Measurements from ENCODE around the gene CARD10.
A peak's percentile ranks its signal among the peaks of the same experiment; 100 is the strongest.
"Not testable (repeated sequence)": the region's sequence is repeated elsewhere in the genome, so short reads cannot be mapped to it uniquely, and the experiment has no call there.

The CARD10 gene

DNA sequence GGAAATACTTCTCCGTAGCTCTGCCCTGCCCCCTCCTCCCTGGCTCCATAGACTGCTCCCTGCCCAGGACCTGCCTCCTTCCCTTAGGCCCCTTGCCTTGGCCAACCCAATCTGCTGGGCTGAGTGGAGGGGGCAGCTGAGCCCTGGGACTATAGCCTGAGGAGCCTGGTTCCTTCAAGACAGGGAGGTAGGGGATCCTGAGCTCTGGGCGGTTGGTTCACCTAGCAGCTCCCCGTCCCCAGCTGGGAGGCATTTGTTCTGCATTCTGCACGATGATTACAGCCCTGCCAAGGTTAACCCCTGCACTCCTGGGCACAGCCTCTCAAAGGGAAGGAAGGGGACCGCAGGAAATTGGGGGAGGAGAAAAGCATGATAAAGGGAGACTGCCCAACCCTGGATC is 37.5 kb upstream of the CARD10 start:
- Histone ChIP-seq H3K36me3 (ENCODE audit: control insufficient read depth in 1 of 2, insufficient read depth in 2 of 2, low read length in 2 of 2) (no peaks in the 10 kb centered on the region), H3K4me1 (ENCODE audit: control insufficient read depth in 1 of 2, insufficient read depth in 2 of 2, low read length in 2 of 2) (peaks cover 37 to 52% of the 10 kb centered on the region in 2 donors), H3K27me3 (ENCODE audit: control insufficient read depth in 1 of 2, insufficient read depth in 2 of 2, low read length in 2 of 2) (no peaks in the 10 kb centered on the region), H3K27ac (ENCODE audit: low read depth, low read length) (no peak overlapping the region), H3K9me3 (ENCODE audit: control insufficient read depth in 1 of 2, low read length in 2 of 2) (no peaks in the 10 kb centered on the region), H3K4me3 (ENCODE audit: low read depth in 1 of 2, low read length in 2 of 2) (no peak overlapping the region), H3K9ac (ENCODE audit: low read depth in 1 of 2, low read length in 2 of 2) (peak overlapping the region in 1 of 2 donors; percentile 10)

DNA sequence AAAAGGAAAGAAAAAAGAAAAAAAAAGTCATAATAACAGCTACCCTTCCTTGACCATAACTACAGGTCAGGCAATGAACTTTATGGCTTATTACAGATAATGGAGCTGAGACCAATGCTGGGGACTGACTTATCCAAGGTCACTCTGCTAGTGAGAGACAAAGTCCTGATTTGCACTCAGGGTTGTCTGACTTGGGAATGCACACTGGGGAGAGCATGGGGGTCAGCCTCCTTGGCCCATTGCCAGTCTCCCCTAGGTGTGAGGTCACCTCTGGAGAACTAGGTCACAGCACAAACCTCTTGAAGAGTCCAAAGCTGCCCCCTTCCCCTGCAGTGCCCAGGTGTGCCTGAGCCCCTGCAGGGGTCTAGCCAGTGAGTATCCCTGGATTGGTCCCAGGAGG is 35.8 kb upstream of the CARD10 start:
- H3K4me3 ChIP-seq (ENCODE audit: low read depth in 1 of 2, low read length in 2 of 2): no peak overlapping the region
- no peak overlapping the region for H3K9ac ChIP-seq (ENCODE audit: low read depth in 1 of 2, low read length in 2 of 2)
- H3K27me3 ChIP-seq (ENCODE audit: control insufficient read depth in 1 of 2, insufficient read depth in 2 of 2, low read length in 2 of 2): no peaks in the 10 kb centered on the region
- no peaks in the 10 kb centered on the region for H3K36me3 ChIP-seq (ENCODE audit: control insufficient read depth in 1 of 2, insufficient read depth in 2 of 2, low read length in 2 of 2)
- peaks cover 37 to 45% of the 10 kb centered on the region in 2 donors for H3K4me1 ChIP-seq (ENCODE audit: control insufficient read depth in 1 of 2, insufficient read depth in 2 of 2, low read length in 2 of 2)
- no peaks in the 10 kb centered on the region for H3K9me3 ChIP-seq (ENCODE audit: control insufficient read depth in 1 of 2, low read length in 2 of 2)
- H3K27ac ChIP-seq (ENCODE audit: low read depth, low read length): no peak overlapping the region

DNA sequence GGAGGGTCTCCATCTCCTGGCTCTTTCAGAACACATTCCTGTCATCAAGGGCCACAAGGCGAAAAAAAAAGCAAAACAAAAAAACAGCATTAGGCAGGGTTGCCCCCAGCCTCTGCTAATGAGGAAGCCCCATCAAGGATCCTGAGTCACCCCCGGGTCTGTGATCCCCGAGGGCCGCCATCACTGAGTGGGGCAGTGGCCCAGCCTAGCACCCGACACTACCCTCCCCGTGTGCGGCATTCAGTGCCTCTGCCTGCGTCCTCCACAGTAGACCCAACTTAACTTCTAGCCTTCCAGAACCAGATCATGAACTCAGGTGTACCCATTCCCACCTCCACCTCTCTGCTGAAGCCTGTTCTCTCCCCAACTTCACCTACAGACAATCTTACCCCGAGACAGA is 34.5 kb upstream of the CARD10 start:
- Histone ChIP-seq H3K9me3 (ENCODE audit: control insufficient read depth in 1 of 2, low read length in 2 of 2) (no peaks in the 10 kb centered on the region), H3K27ac (ENCODE audit: low read depth, low read length) (no peak overlapping the region), H3K4me1 (ENCODE audit: control insufficient read depth in 1 of 2, insufficient read depth in 2 of 2, low read length in 2 of 2) (peaks cover 31 to 36% of the 10 kb centered on the region in 2 donors), H3K9ac (ENCODE audit: low read depth in 1 of 2, low read length in 2 of 2) (no peak overlapping the region), H3K4me3 (ENCODE audit: low read depth in 1 of 2, low read length in 2 of 2) (no peak overlapping the region), H3K36me3 (ENCODE audit: control insufficient read depth in 1 of 2, insufficient read depth in 2 of 2, low read length in 2 of 2) (no peaks in the 10 kb centered on the region), H3K27me3 (ENCODE audit: control insufficient read depth in 1 of 2, insufficient read depth in 2 of 2, low read length in 2 of 2) (no peaks in the 10 kb centered on the region)

DNA sequence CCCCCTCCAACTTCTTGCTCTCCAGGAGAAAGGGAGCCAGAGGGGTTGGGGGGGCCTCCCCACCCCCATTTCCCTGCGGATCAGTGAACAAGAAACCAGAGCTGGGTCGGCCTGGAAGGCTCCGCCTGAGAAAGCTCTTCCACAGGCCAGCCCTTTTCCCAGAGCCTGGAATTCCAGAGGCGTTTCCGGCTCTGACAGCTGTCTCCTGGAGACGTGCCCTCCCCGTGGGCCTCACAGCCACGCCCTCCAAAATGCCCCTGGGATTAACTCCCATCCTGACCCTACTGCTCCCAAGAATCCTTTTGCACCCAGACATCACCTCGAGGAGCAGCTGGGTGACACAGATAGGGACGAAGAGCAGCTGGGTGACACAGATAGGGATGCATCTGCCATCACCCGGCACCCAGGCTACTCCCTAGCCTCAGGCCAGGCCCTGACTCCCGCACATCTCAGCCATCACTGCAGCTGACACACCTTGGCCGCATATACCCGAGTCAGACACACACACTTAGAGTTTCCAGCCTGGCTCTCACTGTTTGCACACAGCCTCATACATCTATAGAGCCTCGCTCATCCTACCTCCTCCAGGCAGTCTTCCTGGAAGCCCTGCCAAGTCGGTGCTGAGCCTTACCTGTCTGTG is 33.4 kb upstream of the CARD10 start:
- Histone ChIP-seq H3K36me3 (ENCODE audit: control insufficient read depth in 1 of 2, insufficient read depth in 2 of 2, low read length in 2 of 2) (no peaks in the 10 kb centered on the region), H3K9me3 (ENCODE audit: control insufficient read depth in 1 of 2, low read length in 2 of 2) (no peaks in the 10 kb centered on the region), H3K27ac (ENCODE audit: low read depth, low read length) (peak overlapping the region; percentile 36), H3K9ac (ENCODE audit: low read depth in 1 of 2, low read length in 2 of 2) (no peak overlapping the region), H3K4me1 (ENCODE audit: control insufficient read depth in 1 of 2, insufficient read depth in 2 of 2, low read length in 2 of 2) (peaks cover 27 to 29% of the 10 kb centered on the region in 2 donors), H3K4me3 (ENCODE audit: low read depth in 1 of 2, low read length in 2 of 2) (no peak overlapping the region), H3K27me3 (ENCODE audit: control insufficient read depth in 1 of 2, insufficient read depth in 2 of 2, low read length in 2 of 2) (no peaks in the 10 kb centered on the region)

DNA sequence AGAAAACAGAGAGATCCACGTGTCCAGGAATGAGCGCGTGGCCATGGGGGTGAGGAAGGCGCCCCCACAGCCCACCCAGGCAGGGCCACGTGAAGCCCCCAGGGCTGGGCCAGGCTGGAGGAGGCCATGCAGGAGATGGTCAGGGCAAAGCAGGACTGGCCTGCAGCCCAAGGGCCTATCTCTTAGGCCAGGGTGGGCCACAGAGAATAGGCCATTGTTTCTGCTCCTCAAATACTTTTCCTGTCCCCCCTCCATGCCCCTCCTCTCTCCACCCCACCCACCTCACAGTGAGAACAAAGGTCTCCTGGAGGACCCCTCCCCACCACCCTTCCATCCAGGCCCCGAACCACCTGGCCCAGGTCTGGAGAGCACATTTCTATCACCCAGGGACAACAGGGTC is 32.8 kb upstream of the CARD10 start:
- no peak overlapping the region for H3K9ac ChIP-seq (ENCODE audit: low read depth in 1 of 2, low read length in 2 of 2)
- H3K27me3 ChIP-seq (ENCODE audit: control insufficient read depth in 1 of 2, insufficient read depth in 2 of 2, low read length in 2 of 2): no peaks in the 10 kb centered on the region
- H3K27ac ChIP-seq (ENCODE audit: low read depth, low read length): peak overlapping the region; percentile 36
- no peak overlapping the region for H3K4me3 ChIP-seq (ENCODE audit: low read depth in 1 of 2, low read length in 2 of 2)
- H3K9me3 ChIP-seq (ENCODE audit: control insufficient read depth in 1 of 2, low read length in 2 of 2): no peaks in the 10 kb centered on the region
- H3K36me3 ChIP-seq (ENCODE audit: control insufficient read depth in 1 of 2, insufficient read depth in 2 of 2, low read length in 2 of 2): no peaks in the 10 kb centered on the region
- H3K4me1 ChIP-seq (ENCODE audit: control insufficient read depth in 1 of 2, insufficient read depth in 2 of 2, low read length in 2 of 2): peaks cover 22 to 29% of the 10 kb centered on the region in 2 donors

DNA sequence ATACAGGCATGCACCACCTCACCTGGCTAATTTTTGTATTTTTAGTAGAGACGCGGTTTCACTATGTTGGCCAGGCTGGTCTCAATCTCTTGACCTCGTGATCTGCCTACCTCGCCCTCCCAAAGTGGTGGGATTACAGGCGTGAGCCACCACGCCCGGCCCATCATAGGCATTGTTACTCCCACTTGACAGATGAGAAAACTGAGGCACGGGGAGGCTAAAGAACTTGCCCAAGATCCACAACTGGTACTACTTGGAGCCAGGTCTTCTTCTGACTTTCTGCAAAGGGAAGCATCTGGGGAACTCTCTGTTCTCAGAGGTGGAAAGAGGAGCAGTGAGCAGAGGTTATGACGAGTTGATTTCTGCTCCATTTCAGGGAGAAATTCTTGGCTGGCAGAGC is 31.7 kb upstream of the CARD10 start:
- not testable (repeated sequence) for H3K27ac ChIP-seq (ENCODE audit: low read depth, low read length); H3K9ac ChIP-seq (ENCODE audit: low read depth in 1 of 2, low read length in 2 of 2)

DNA sequence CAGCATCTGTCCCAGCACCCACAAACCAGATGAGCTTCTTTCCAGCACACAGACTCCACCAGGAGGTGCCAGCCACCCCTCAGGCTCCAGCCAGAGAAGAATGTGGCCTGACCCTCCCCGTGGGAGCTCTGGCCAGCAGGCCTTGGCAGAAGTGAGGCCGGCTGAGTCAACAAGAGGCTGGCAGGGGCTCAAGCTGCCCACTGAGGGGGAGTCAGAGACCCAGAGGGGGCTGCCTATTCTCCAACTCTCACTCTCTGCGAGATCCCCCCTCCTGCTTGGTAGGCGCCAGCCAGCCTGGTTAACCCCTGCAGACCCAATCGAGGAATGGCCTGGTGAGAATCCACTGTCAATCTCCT is 30.5 kb upstream of the CARD10 start:
- H3K4me1 ChIP-seq (ENCODE audit: control insufficient read depth in 1 of 2, insufficient read depth in 2 of 2, low read length in 2 of 2): peaks cover 23 to 43% of the 10 kb centered on the region in 2 donors
- no peak overlapping the region for H3K9ac ChIP-seq (ENCODE audit: low read depth in 1 of 2, low read length in 2 of 2)
- no peaks in the 10 kb centered on the region for H3K9me3 ChIP-seq (ENCODE audit: control insufficient read depth in 1 of 2, low read length in 2 of 2)
- no peaks in the 10 kb centered on the region for H3K36me3 ChIP-seq (ENCODE audit: control insufficient read depth in 1 of 2, insufficient read depth in 2 of 2, low read length in 2 of 2)
- no peaks in the 10 kb centered on the region for H3K27me3 ChIP-seq (ENCODE audit: control insufficient read depth in 1 of 2, insufficient read depth in 2 of 2, low read length in 2 of 2)
- no peak overlapping the region for H3K27ac ChIP-seq (ENCODE audit: low read depth, low read length)
- H3K4me3 ChIP-seq (ENCODE audit: low read depth in 1 of 2, low read length in 2 of 2): no peak overlapping the region

More for the DNA sequence above, 31.7 kb upstream of the CARD10 start:
- peaks cover 16 to 31% of the 10 kb centered on the region in 2 donors for H3K4me1 ChIP-seq (ENCODE audit: control insufficient read depth in 1 of 2, insufficient read depth in 2 of 2, low read length in 2 of 2)
- not testable (repeated sequence) for H3K9me3 ChIP-seq (ENCODE audit: control insufficient read depth in 1 of 2, low read length in 2 of 2); H3K27me3 ChIP-seq (ENCODE audit: control insufficient read depth in 1 of 2, insufficient read depth in 2 of 2, low read length in 2 of 2); H3K4me3 ChIP-seq (ENCODE audit: low read depth in 1 of 2, low read length in 2 of 2); H3K36me3 ChIP-seq (ENCODE audit: control insufficient read depth in 1 of 2, insufficient read depth in 2 of 2, low read length in 2 of 2)

DNA sequence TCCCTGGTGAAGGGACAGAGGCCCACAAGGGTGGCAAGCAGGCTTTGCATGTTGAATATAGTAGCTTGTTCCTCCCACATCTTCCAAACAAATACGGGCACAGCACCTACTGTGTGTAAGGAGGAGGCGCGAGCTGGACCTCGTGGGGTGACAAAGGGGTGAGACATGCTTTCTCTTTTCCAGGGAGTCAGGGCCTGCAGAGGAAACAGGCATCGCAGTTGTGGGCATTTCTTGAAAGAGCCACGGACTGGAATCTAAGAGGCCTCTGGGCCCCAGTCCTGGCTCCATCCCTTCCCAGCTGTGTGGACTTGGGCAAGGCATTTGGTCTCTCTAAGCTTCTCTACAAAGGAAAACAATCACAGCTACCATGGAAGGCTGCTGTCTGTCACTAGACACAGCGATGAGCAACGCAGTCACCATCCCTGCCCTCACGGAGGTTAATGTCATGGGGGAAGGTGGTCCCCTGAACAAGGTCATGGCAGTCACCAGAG is 28.1 kb upstream of the CARD10 start:
- H3K9me3 ChIP-seq (ENCODE audit: control insufficient read depth in 1 of 2, low read length in 2 of 2): no peaks in the 10 kb centered on the region
- peak overlapping the region; percentile 73 for H3K27ac ChIP-seq (ENCODE audit: low read depth, low read length)
- peak overlapping the region in 1 of 2 donors; percentile 43 for H3K9ac ChIP-seq (ENCODE audit: low read depth in 1 of 2, low read length in 2 of 2)
- no peaks in the 10 kb centered on the region for H3K36me3 ChIP-seq (ENCODE audit: control insufficient read depth in 1 of 2, insufficient read depth in 2 of 2, low read length in 2 of 2)
- H3K27me3 ChIP-seq (ENCODE audit: control insufficient read depth in 1 of 2, insufficient read depth in 2 of 2, low read length in 2 of 2): no peaks in the 10 kb centered on the region
- H3K4me1 ChIP-seq (ENCODE audit: control insufficient read depth in 1 of 2, insufficient read depth in 2 of 2, low read length in 2 of 2): peaks cover 23 to 36% of the 10 kb centered on the region in 2 donors
- H3K4me3 ChIP-seq (ENCODE audit: low read depth in 1 of 2, low read length in 2 of 2): no peak overlapping the region

DNA sequence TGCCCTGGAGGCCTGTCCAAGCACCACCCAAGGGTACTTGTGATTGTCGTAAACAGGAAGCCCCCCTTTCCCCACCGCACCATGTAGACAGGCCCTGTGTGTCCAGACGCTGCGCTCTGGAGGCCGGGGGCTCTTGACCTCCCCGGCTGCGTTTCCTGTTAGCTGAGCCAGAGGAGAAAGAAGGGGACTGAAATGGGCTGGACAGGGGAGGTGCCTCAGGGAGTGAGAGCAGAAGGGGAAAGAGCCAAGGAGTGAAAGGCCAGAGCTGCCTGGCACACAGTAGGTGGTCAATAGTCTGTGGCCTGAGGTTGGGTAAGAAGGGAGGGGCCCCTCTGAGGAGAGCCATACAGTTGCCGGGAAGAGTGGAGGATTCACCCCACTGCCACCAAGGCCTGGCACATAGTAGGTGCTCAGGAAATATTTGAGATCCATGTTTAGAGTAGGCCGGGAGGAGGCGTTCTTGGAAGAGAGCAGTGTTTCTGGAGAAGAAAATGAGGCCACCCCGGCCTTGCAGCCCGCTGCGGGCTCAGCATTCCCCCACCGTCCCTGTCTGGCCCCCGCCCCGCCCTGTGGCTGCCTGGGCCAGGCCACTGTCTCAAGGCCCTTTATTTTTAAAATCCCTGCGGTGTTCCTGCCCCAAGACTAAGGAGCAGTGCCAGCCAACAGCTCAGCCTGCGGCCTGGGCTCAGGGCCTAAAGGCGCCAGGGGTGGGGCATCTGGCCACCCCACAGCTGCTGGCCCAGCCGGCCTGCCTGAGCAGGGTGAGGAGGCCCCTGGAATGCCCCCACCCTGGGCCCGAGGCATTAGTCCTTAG is 27.4 kb upstream of the CARD10 start:
- Histone ChIP-seq H3K36me3 (ENCODE audit: control insufficient read depth in 1 of 2, insufficient read depth in 2 of 2, low read length in 2 of 2) (no peaks in the 10 kb centered on the region), H3K9ac (ENCODE audit: low read depth in 1 of 2, low read length in 2 of 2) (peak overlapping the region in 1 of 2 donors; percentile 65), H3K9me3 (ENCODE audit: control insufficient read depth in 1 of 2, low read length in 2 of 2) (no peaks in the 10 kb centered on the region), H3K4me1 (ENCODE audit: control insufficient read depth in 1 of 2, insufficient read depth in 2 of 2, low read length in 2 of 2) (peaks cover 24 to 35% of the 10 kb centered on the region in 2 donors), H3K4me3 (ENCODE audit: low read depth in 1 of 2, low read length in 2 of 2) (peak overlapping the region in 1 of 2 donors; percentile 50), H3K27ac (ENCODE audit: low read depth, low read length) (peak overlapping the region; percentile 73), H3K27me3 (ENCODE audit: control insufficient read depth in 1 of 2, insufficient read depth in 2 of 2, low read length in 2 of 2) (no peaks in the 10 kb centered on the region)

DNA sequence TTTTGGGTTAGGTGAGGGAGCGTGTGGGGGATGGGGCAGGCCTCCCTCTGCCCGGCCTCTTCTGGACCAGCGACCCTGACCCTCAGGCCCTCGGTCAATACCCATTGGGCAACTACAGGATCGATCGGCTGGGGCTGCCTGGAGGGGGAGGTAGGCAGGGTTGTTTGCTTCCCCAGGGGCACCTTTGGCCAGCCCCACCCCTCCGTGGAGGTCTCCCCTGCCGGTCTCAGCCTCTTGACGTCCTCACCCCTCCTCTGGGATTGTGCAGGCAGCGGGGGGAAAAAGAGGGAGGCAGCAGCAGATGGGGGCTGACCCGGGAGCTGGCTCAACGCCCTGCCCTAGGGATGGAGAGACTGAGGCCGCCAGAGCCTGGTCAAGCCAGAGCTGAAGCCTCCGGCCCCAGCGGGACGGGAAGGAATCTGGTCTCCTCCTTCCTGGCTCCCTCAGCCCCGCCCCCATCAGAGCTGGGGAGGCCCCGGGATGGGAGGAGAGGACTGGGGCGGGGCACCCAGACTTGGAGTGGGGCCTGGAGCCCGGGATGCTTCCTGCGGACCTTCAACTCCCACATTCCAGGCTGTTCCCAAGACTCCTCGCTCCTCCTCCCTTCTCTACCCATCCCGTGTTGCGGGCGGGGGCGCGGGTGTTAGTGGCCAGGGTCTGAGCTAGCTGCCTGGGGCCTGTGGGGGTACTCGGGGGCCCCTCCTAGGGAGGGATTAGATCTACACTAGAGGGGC is 26.7 kb upstream of the CARD10 start:
- Histone ChIP-seq H3K9me3 (ENCODE audit: control insufficient read depth in 1 of 2, low read length in 2 of 2) (no peaks in the 10 kb centered on the region), H3K36me3 (ENCODE audit: control insufficient read depth in 1 of 2, insufficient read depth in 2 of 2, low read length in 2 of 2) (no peaks in the 10 kb centered on the region), H3K4me1 (ENCODE audit: control insufficient read depth in 1 of 2, insufficient read depth in 2 of 2, low read length in 2 of 2) (peaks cover 26 to 37% of the 10 kb centered on the region in 2 donors), H3K9ac (ENCODE audit: low read depth in 1 of 2, low read length in 2 of 2) (peak overlapping the region; percentile 63 to 65), H3K27me3 (ENCODE audit: control insufficient read depth in 1 of 2, insufficient read depth in 2 of 2, low read length in 2 of 2) (no peaks in the 10 kb centered on the region), H3K4me3 (ENCODE audit: low read depth in 1 of 2, low read length in 2 of 2) (peak overlapping the region; percentile 50 to 58), H3K27ac (ENCODE audit: low read depth, low read length) (peak overlapping the region; percentile 88)

All from duodenal mucosa (tissue), 2 donors.